ENCODE results near the gene ADCY2. TPM values are rescaled to one million over a fixed set of nuclear protein-coding genes. Genes with fewer than 3 reads are reported as not detected.

The ADCY2 gene
- total and polyA plus RNA-seq, 9 of the 15 experiments (the other 6 are each of a cell fraction or from before 2014, with no cell fraction given) = 0.01 to 0.15 (median 0.03) TPM; not detected in 5

GRCh38 chr5:7754997-7755596 is 359.2 kb downstream of the ADCY2 start:
- FAIRE-seq (peak; percentile 92), ATAC-seq (peak; percentile 99), DNase-seq (ENCODE audit: extremely low read depth in 1 of 4, low spot score in 3 of 4) (peak; percentile 70 to 78 (median 77))
- POLR2A ChIA-PET = no interaction called here
- Histone ChIP-seq H3K79me2 (ENCODE audit: control insufficient read depth, insufficient read depth, low read length) (no peaks in the 10 kb centered on the region), H3K27ac (ENCODE audit: extremely low read depth, low read depth, low read length) (no peak overlapping the region), H2AFZ (ENCODE audit: low read depth, low read length) (no peak overlapping the region; the same call in 1 of the 2 replicates), H3K36me3 (ENCODE audit: control insufficient read depth, insufficient read depth, low read length) (no peaks in the 10 kb centered on the region), H3K4me2 (ENCODE audit: insufficient read depth, low read length) (no peak overlapping the region), H3K9me1 (ENCODE audit: control insufficient read depth, insufficient read depth, low read length) (no peaks in the 10 kb centered on the region), H3K9ac (ENCODE audit: insufficient read depth in 1 of 2, low read depth in 2 of 2, low read length in 2 of 2) (no peak overlapping the region), H4K20me1 (replicated peaks; ENCODE audit: control insufficient read depth, insufficient read depth, low read length) (no peaks in the 10 kb centered on the region), H3K4me1 (replicated peaks in 1 of 2; ENCODE audit: control insufficient read depth in 2 of 2, insufficient read depth in 2 of 2, low read length in 2 of 2) (no peaks in the 10 kb centered on the region), H3K27me3 (ENCODE audit: control insufficient read depth in 2 of 2, insufficient read depth in 2 of 2, low read length in 2 of 2) (peaks cover 0 to 9% of the 10 kb centered on the region in 2 experiments; a peak in 1 of 5 replicates), H3K4me3 (no peak overlapping the region), H3K9me3 (replicated peaks; ENCODE audit: control insufficient read depth, insufficient read depth, low read depth, low read length) (no peaks in the 10 kb centered on the region)
- in situ Hi-C loops (cut with MboI) = loop anchor here (10.0 kb wide), 1 partner anchor 930 kb away; no protein-coding TSS in a partner anchor
- BruUV-seq (replicated peaks) = no TSS peak
- CTCF ChIA-PET (ENCODE audit: low intra/inter-chr PET ratio) = interaction anchor here (0.6 to 1.2 kb wide), 2 partner anchors 494 to 931 kb away, joined by 3 to 5 read pairs; no protein-coding TSS in a partner anchor
- WGBS (ENCODE audit: insufficient coverage, low coverage, missing lambda C conversion rate) = 3% methylated on average over 13 of the region's 13 CpGs
- intact Hi-C loops (cut with micrococcal nuclease) = loop anchor here (5.0 kb wide), 1 partner anchor 102 kb away; no protein-coding TSS in a partner anchor
- no peak for TF ChIP-seq ZNF507 (tag; conservative IDR thresholded peaks at IDR 0.05)
- TF ChIP-seq RB1 (IDR thresholded peaks at IDR 0.05; ENCODE audit: low read depth) = 0 out of 2 replicates have a peak, but pooled peaks have one; percentile 35
- no peak for TF ChIP-seq LARP7 (IDR thresholded peaks at IDR 0.05)
- no peak for TF ChIP-seq ZNF445 (CRISPR knock-in tag; IDR thresholded peaks at IDR 0.05; ENCODE audit: low read depth)
- peak; percentile 33; the same call in 1 of the 2 replicates for TF ChIP-seq TFAP4 (CRISPR knock-in tag; IDR thresholded peaks at IDR 0.05; ENCODE audit: borderline replicate concordance)
- no peak for TF ChIP-seq NCOR1 (IDR thresholded peaks at IDR 0.05)
- no peak for TF ChIP-seq HCFC1 (IDR thresholded peaks at IDR 0.05; ENCODE audit: low read depth, low read length)
- no peak for TF ChIP-seq HIVEP1 (CRISPR knock-in tag; IDR thresholded peaks at IDR 0.05)
- peak; percentile 72 to 87 for TF ChIP-seq RAD21 (CRISPR knock-in tag; conservative IDR thresholded peaks at IDR 0.05 in 1 of 2, IDR thresholded peaks at IDR 0.05 in 1 of 2)
- TF ChIP-seq ZBTB33 (CRISPR knock-in tag; IDR thresholded peaks at IDR 0.05) = no peak
- no peak for TF ChIP-seq HDAC3 (IDR thresholded peaks at IDR 0.05; ENCODE audit: borderline replicate concordance, partially characterized antibody)
- no peak for TF ChIP-seq GTF3C2 (IDR thresholded peaks at IDR 0.05; ENCODE audit: borderline replicate concordance, extremely low read depth, insufficient read length)
- no peak for TF ChIP-seq ZNF785 (CRISPR knock-in tag; IDR thresholded peaks at IDR 0.05)
- TF ChIP-seq STAG1 (CRISPR knock-in tag; IDR thresholded peaks at IDR 0.05; ENCODE audit: borderline replicate concordance) = peak; percentile 71; the same call in 1 of the 2 replicates

Data from K562 (cell line).